Measurements from ENCODE around the gene ZMYND15. TPM values are rescaled to one million over a fixed set of nuclear protein-coding genes. Genes with fewer than 3 reads are reported as not detected.

The ZMYND15 gene
- total RNA-seq, 1 donor from 2014 or later: not detected

DNA sequence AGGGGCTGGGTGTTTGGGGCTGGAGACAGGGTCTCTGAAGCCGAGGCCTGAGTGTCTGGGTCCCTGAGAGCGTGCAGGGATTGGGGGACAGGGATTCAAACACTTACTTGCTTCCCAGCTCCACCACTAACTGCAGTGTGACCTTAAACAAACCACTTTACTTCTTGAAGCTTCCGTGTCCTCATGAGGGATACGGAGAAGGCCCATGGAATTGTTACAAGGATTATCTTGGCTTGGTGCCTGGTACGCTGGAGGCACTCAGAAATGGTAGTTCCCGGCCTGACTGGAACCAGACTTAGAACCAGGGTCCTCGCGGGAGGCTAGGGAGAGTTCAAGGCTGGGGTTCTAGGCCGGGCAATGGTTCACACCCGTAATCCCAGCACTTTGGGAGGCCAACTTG is 3.0 kb downstream of the ZMYND15 start:
- Mint-ChIP-seq H3K27me3 (ENCODE audit: unreplicated experiment) (peaks cover 29% of the 10 kb centered on the region), H3K36me3 (ENCODE audit: unreplicated experiment) (peaks cover 7% of the 10 kb centered on the region), H3K27ac (ENCODE audit: unreplicated experiment) (no peak overlapping the region), H3K9me3 (ENCODE audit: unreplicated experiment) (peaks cover 2% of the 10 kb centered on the region), H3K4me1 (ENCODE audit: low read depth, unreplicated experiment) (no peaks in the 10 kb centered on the region), H3K4me3 (ENCODE audit: unreplicated experiment) (no peak overlapping the region)
- no peak for DNase-seq
- TF ChIP-seq, protein P1, sequence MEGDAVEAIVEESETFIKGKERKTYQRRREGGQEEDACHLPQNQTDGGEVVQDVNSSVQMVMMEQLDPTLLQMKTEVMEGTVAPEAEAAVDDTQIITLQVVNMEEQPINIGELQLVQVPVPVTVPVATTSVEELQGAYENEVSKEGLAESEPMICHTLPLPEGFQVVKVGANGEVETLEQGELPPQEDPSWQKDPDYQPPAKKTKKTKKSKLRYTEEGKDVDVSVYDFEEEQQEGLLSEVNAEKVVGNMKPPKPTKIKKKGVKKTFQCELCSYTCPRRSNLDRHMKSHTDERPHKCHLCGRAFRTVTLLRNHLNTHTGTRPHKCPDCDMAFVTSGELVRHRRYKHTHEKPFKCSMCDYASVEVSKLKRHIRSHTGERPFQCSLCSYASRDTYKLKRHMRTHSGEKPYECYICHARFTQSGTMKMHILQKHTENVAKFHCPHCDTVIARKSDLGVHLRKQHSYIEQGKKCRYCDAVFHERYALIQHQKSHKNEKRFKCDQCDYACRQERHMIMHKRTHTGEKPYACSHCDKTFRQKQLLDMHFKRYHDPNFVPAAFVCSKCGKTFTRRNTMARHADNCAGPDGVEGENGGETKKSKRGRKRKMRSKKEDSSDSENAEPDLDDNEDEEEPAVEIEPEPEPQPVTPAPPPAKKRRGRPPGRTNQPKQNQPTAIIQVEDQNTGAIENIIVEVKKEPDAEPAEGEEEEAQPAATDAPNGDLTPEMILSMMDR (IDR thresholded peaks at IDR 0.05; ENCODE audit: partially characterized antibody, unreplicated experiment): no peak

DNA sequence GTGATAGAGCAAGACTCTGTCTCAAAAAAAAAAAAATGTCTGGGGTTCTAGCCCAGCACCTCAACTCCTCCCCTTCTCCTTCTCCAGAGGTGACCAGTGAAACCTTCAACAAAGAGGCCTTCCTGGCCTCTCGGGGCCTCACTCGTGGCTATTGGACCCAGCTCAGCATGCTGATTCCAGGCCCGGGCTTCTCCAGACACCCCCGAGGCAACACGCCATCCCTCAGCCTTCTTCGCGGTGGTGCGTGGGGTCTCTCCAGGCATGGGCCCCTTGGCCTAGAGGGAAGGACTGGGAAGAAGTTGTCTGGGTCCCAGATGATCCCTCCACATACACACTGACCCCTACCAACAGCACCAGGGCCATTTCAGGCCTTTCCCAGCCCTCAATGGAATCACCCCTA is 3.6 kb downstream of the ZMYND15 start:
- H3K27me3 Mint-ChIP-seq (ENCODE audit: unreplicated experiment): peaks cover 27% of the 10 kb centered on the region
- peaks cover 7% of the 10 kb centered on the region for H3K36me3 Mint-ChIP-seq (ENCODE audit: unreplicated experiment)
- no peak overlapping the region for H3K4me3 Mint-ChIP-seq (ENCODE audit: unreplicated experiment)
- TF ChIP-seq, protein P1 (IDR thresholded peaks at IDR 0.05; ENCODE audit: partially characterized antibody, unreplicated experiment): no peak
- H3K4me1 Mint-ChIP-seq (ENCODE audit: low read depth, unreplicated experiment): no peaks in the 10 kb centered on the region
- H3K9me3 Mint-ChIP-seq (ENCODE audit: unreplicated experiment): peaks cover 2% of the 10 kb centered on the region
- no peak overlapping the region for H3K27ac Mint-ChIP-seq (ENCODE audit: unreplicated experiment)
- DNase-seq: no peak

DNA sequence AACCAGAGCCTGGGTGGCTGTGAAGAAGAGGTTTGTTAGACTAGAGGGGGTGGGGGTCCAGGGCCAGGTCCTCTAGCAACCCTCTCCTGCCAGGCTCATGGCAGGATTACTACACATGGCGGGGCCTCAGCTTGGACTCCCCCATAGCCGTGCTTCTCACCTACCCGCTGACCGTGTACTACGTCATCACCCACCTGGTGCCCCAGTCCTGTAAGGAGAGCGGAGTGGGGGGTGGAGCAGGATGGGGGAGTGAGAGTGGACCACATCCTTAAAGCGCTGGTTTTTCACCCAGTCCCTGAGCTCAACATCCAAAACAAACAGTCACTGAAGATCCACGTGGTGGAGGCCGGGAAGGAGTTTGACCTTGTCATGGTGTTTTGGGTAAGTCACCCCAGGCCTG is 4.3 kb downstream of the ZMYND15 start:
- peaks cover 20% of the 10 kb centered on the region for H3K27me3 Mint-ChIP-seq (ENCODE audit: unreplicated experiment)
- H3K9me3 Mint-ChIP-seq (ENCODE audit: unreplicated experiment): peaks cover 2% of the 10 kb centered on the region
- no peak overlapping the region for H3K27ac Mint-ChIP-seq (ENCODE audit: unreplicated experiment)
- no peak overlapping the region for H3K4me3 Mint-ChIP-seq (ENCODE audit: unreplicated experiment)
- peaks cover 7% of the 10 kb centered on the region for H3K36me3 Mint-ChIP-seq (ENCODE audit: unreplicated experiment)
- no peak for DNase-seq
- no peaks in the 10 kb centered on the region for H3K4me1 Mint-ChIP-seq (ENCODE audit: low read depth, unreplicated experiment)
- TF ChIP-seq, protein P1 (IDR thresholded peaks at IDR 0.05; ENCODE audit: partially characterized antibody, unreplicated experiment): no peak

DNA sequence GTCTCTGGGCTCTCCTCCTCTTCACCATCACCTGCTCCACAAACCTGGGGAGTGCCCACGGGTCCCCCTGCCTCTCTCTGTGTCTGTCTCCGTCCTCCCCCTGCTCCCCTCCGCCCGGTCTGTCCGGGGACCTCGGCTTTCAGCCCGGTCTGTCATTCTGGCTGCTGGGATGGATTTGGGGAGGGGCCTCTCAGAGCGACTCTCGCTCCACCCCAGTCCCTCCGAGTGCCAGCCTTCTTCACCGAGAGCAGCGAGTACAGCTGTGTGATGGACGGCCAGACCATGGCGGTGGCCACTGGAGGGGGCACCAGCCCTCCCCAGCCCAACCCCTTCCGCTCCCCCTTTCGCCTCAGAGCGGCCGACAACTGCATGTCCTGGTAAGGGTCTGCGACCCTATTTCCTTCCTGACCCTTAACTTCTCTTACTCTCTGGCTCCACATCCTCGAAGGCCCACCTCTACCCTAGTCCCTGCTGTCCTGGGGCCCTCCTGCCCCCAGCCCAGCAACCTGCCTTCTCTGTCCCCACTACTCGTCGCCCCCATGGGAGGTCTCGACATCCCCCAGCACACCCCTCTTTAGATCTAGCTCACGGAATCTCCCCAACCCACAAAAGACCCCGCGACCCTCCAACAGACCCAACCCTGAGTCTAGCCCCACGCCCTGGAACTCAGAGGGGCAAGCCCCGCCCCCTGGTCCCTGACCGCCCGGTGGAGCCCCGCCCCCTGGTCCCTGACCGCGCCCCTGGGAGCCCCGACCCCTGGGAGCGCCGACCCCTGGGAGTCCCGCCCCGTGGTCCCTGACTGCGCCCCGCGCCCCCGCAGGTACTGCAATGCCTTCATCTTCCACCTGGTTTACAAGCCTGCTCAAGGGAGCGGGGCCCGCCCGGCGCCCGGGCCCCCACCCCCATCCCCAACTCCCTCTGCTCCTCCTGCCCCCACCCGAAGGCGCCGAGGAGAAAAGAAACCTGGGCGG is 5.7 kb downstream of the ZMYND15 start:
- H3K36me3 Mint-ChIP-seq (ENCODE audit: unreplicated experiment): peaks cover 3% of the 10 kb centered on the region
- peaks cover 17% of the 10 kb centered on the region for H3K27me3 Mint-ChIP-seq (ENCODE audit: unreplicated experiment)
- H3K4me1 Mint-ChIP-seq (ENCODE audit: low read depth, unreplicated experiment): no peaks in the 10 kb centered on the region
- no peak for DNase-seq
- H3K9me3 Mint-ChIP-seq (ENCODE audit: unreplicated experiment): peaks cover 2% of the 10 kb centered on the region
- no peak overlapping the region for H3K27ac Mint-ChIP-seq (ENCODE audit: unreplicated experiment)
- peak overlapping the region; percentile 34 for H3K4me3 Mint-ChIP-seq (ENCODE audit: unreplicated experiment)
- TF ChIP-seq, protein P1 (IDR thresholded peaks at IDR 0.05; ENCODE audit: partially characterized antibody, unreplicated experiment): no peak

DNA sequence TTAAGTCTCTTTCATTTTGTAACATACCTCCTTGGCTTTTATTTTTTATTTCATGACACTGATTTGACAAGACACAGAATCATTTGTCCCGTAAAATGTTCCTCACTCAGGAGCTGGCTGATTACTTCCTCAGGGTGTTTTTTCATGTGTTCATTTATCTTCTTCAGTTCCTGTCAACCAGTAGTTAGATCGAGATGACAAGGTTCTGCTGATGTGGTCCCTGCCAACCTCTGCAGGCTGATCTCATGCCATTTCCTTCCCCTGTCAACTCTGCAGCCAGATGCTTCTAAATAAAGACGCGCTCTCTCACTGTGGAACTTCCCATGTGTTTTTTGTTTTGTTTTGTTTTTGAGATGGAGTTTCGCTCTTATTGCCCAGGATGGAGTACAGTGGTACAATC is 8.2 kb downstream of the ZMYND15 start:
- no peak overlapping the region for H3K27ac Mint-ChIP-seq (ENCODE audit: unreplicated experiment)
- H3K9me3 Mint-ChIP-seq (ENCODE audit: unreplicated experiment): peaks cover 4% of the 10 kb centered on the region
- TF ChIP-seq, protein P1 (IDR thresholded peaks at IDR 0.05; ENCODE audit: partially characterized antibody, unreplicated experiment): no peak
- peaks cover 8% of the 10 kb centered on the region for H3K27me3 Mint-ChIP-seq (ENCODE audit: unreplicated experiment)
- no peak for DNase-seq
- H3K36me3 Mint-ChIP-seq (ENCODE audit: unreplicated experiment): no peaks in the 10 kb centered on the region
- H3K4me1 Mint-ChIP-seq (ENCODE audit: low read depth, unreplicated experiment): no peaks in the 10 kb centered on the region
- H3K4me3 Mint-ChIP-seq (ENCODE audit: unreplicated experiment): no peak overlapping the region

Measured in glutamatergic neuron (in vitro differentiated cells).